Calu3 (cell line): ENCODE measurements around the gene SLC25A20. TPM values are rescaled to one million over a fixed set of nuclear protein-coding genes. Genes with fewer than 3 reads are reported as not detected.

Source experiments
- BruUV-seq: library from RNA; stranded (reverse); fragments of 400-500 nt; replicated peaks from 2 replicates; lab custom pipeline; 2021; lab: Mats Ljungman, UMichigan
- CTCF ChIA-PET: fragments of 300-600 bp; sonication (Branson Sonifier 250); formaldehyde crosslinking; loops from one replicate; lab custom pipeline; 2022; ENCODE audit warnings: antibody characterized with exemption; lab: Charles Lee
- DNase-seq: peaks from one replicate; pipeline ENCODE4 v3.0.0; 2022
- H3K27ac Mint-ChIP-seq: one replicate; pipeline ENCODE4 v1.8.0; 2022; ENCODE audit warnings: mixed read lengths; ENCODE audit not compliant: unreplicated experiment
- H3K27me3 Mint-ChIP-seq: one replicate; pipeline ENCODE4 v1.8.0; 2022; ENCODE audit warnings: mixed read lengths; ENCODE audit not compliant: unreplicated experiment
- H3K36me3 Mint-ChIP-seq: one replicate; pipeline ENCODE4 v1.8.0; 2022; ENCODE audit warnings: mild to moderate bottlenecking, moderate library complexity, mixed read lengths; ENCODE audit not compliant: insufficient read depth, unreplicated experiment
- H3K4me1 Mint-ChIP-seq: one replicate; pipeline ENCODE4 v1.8.0; 2022; ENCODE audit warnings: mild to moderate bottlenecking, low read depth, mixed read lengths; ENCODE audit not compliant: unreplicated experiment
- H3K4me3 Mint-ChIP-seq: one replicate; pipeline ENCODE4 v1.8.0; 2022; ENCODE audit warnings: mild to moderate bottlenecking, low read depth, moderate library complexity, mixed read lengths; ENCODE audit not compliant: unreplicated experiment
- H3K9me3 Mint-ChIP-seq: one replicate; pipeline ENCODE4 v1.8.0; 2022; ENCODE audit warnings: low read depth, mixed read lengths; ENCODE audit not compliant: unreplicated experiment
- CTCF ChIP-seq: fragments of 200-600 bp; IDR thresholded peaks from one replicate; pipeline ENCODE4 v1.8.0; 2022; ENCODE audit warnings: antibody characterized with exemption; ENCODE audit not compliant: unreplicated experiment
- intact Hi-C: fragments of 100-400 bp; cut with micrococcal nuclease; formaldehyde crosslinking; loops from one replicate; pipeline ENCODE4 v1.10.0; 2022; ENCODE audit not compliant: unreplicated experiment
- total RNA-seq: library from RNA; stranded (reverse); gene quantifications from 2 replicates; pipeline ENCODE4 v1.2.3, GENCODE V29; 2022

SLC25A20 gene
- total RNA-seq, 1 experiment from 2014 or later, result 11.4 TPM

- no peak for DNase-seq
- CTCF ChIA-PET, result interaction anchor here (0.7 kb wide), 1 partner anchor 47 kb away, joined by 4 read pairs; no protein-coding TSS in a partner anchor
- H3K4me1 Mint-ChIP-seq, result peaks cover 8% of the 10 kb centered on the region
Measured at GRCh38 chr3:48938156-48938555, 39.5 kb upstream of the SLC25A20 start.

DNA sequence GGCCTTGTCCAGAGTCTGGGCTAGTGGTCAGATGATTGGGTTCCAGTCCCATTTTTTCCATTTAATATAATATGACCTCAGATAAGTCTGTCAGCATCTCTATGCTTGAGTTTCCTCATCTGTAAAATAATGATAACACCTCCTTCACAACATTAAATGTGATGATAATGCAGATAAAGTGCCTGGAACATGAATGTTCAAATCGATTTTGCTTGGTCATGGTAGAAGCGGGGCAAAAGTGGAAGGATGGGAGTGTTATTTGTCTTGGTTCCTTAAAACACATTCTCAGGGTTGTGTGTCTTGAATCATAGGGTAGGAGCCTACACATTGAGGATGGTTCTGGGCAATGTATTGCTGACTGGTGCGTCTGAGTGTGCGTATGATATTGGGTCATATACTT is 36.8 kb upstream of the SLC25A20 start:
- CTCF ChIA-PET, result no interaction called here
- Mint-ChIP-seq H3K27ac (no peak overlapping the region), H3K36me3 (peaks cover 46% of the 10 kb centered on the region), H3K27me3 (no peaks in the 10 kb centered on the region), H3K4me1 (peaks cover 21% of the 10 kb centered on the region), H3K4me3 (no peak overlapping the region), H3K9me3 (no peaks in the 10 kb centered on the region)
- no peak for DNase-seq
- BruUV-seq, result no TSS peak
- intact Hi-C loops, result no loop called here
- no peak for TF ChIP-seq CTCF

More at GRCh38 chr3:48938156-48938555, 39.5 kb upstream of the SLC25A20 start:
- no peak for TF ChIP-seq CTCF
- no peak overlapping the region for H3K27ac Mint-ChIP-seq
- no peaks in the 10 kb centered on the region for H3K27me3 Mint-ChIP-seq
- H3K36me3 Mint-ChIP-seq, result peaks cover 46% of the 10 kb centered on the region
- H3K4me3 Mint-ChIP-seq, result no peak overlapping the region
- intact Hi-C loops, result no loop called here
- H3K9me3 Mint-ChIP-seq, result no peaks in the 10 kb centered on the region
- no TSS peak for BruUV-seq

- Mint-ChIP-seq H3K4me1 (peaks cover 28% of the 10 kb centered on the region), H3K27ac (no peak overlapping the region), H3K27me3 (no peaks in the 10 kb centered on the region), H3K36me3 (peaks cover 52% of the 10 kb centered on the region), H3K9me3 (no peaks in the 10 kb centered on the region), H3K4me3 (no peak overlapping the region)
- intact Hi-C loops, result no loop called here
- DNase-seq, result no peak
- CTCF ChIA-PET, result no interaction called here
- BruUV-seq, result no TSS peak
- TF ChIP-seq CTCF, result no peak
Measured at GRCh38 chr3:48934333-48934991, 35.8 kb upstream of the SLC25A20 start.

GRCh38 chr3:48931944-48932580 is 33.4 kb upstream of the SLC25A20 start:
- intact Hi-C loops, result no loop called here
- Mint-ChIP-seq H3K4me3 (no peak overlapping the region), H3K27me3 (no peaks in the 10 kb centered on the region), H3K9me3 (no peaks in the 10 kb centered on the region), H3K36me3 (peaks cover 49% of the 10 kb centered on the region), H3K4me1 (peaks cover 38% of the 10 kb centered on the region), H3K27ac (no peak overlapping the region)
- BruUV-seq, result no TSS peak
- DNase-seq, result no peak
- TF ChIP-seq CTCF, result no peak
- CTCF ChIA-PET, result no interaction called here
